GM10248 (cell line): Measurements from ENCODE around the gene C2orf81.

Experiments used
- CTCF ChIA-PET: fragments of 300-600 bp; sonication (Branson Sonifier 250); formaldehyde crosslinking; extraction: SDS; loops from one replicate; lab custom pipeline; 2021; ENCODE audit warnings: antibody characterized with exemption; lab: Yijun Ruan, JAX
- POLR2A ChIA-PET: fragments of 350-650 bp; sonication (Branson Sonifier 250); formaldehyde crosslinking; extraction: SDS; loops from one replicate; lab custom pipeline; 2020; ENCODE audit warnings: antibody characterized with exemption; lab: Yijun Ruan, JAX
- DNase-seq: peaks from one replicate; pipeline ENCODE4 v3.0.0; 2012; ENCODE audit errors: extremely low spot score
- CTCF ChIP-seq: IDR thresholded peaks from 2 replicates; pipeline ENCODE4 v1.5.1; 2012; ENCODE audit warnings: mild to moderate bottlenecking, low read depth; ENCODE audit errors: extremely low read depth, missing control alignments, control extremely low read depth

Gene C2orf81

DNA sequence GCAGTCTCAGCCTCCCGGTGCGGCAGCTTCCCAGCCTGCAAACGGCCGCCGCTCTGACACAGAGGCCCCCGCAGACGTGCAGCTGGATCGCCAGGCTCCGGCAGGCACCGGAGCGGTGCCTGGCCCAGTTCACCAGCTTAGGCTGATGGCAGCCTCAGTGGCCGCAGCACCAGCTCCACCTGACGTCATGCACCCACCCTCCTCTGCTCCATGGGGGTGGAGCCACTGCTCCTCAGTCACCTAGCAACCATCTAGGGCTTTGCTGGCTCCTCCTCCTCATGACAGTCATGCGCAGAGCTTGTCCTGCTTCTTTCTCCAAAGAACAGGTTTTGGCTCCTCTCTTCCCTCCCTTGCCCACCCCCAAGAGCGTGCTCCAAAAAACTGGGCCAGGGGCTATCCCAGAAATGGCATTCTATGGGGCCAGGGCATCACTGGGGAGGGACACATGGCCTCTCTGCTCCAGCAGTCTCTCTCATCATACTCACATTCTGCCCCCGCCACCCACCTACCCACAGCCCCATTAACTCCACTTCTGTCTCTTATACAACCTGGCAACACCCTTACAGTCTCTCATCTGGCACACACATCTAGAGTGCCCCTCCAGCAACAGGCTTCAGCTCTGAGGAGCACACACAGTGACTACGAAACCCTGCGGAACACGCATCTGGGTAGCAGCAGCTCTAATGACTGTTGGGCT is 46.8 kb downstream of the C2orf81 start:
- POLR2A ChIA-PET, result no interaction called here
- TF ChIP-seq CTCF, result no peak
- DNase-seq, result no peak
- CTCF ChIA-PET, result interaction anchor here (4.1 kb wide), 1 partner anchor 17 kb away, joined by 17 read pairs; no protein-coding TSS in a partner anchor

DNA sequence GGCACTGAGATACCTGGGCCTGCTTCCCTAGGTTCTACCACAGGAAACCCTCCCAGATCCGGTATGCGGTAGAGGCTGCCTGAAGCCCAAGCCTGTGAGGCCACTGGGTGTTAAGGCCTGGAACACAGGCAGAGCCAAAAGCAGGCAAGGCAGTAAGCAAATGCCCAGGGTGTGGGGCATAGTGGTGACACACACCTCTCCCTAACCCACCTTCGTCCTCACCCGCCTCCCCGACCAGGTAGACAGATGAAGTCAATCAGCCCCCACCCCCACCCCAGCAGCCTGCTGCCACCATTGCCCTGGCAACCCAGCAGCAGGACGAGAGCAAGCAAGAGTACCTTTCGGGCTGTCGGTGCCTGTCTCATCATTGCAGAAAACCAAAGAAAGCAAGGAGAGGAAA is 47.4 kb downstream of the C2orf81 start:
- no peak for DNase-seq
- ChIA-PET POLR2A (no interaction called here), CTCF (interaction anchor here (4.1 kb wide), 1 partner anchor 18 kb away, joined by 17 read pairs; no protein-coding TSS in a partner anchor)
- no peak for TF ChIP-seq CTCF

- ChIA-PET CTCF (interaction anchor here (1.4 to 4.1 kb wide), 2 partner anchors 19 to 123 kb away, joined by 3 to 17 read pairs; no protein-coding TSS in a partner anchor), POLR2A (no interaction called here)
- TF ChIP-seq CTCF, result no peak
- no peak for DNase-seq
These were observed 48.2 kb downstream of the C2orf81 start for GRCh38 chr2:74373221-74373676.

GRCh38 chr2:74372674-74373073 is 48.7 kb downstream of the C2orf81 start:
- TF ChIP-seq CTCF, result no peak
- ChIA-PET CTCF (interaction anchor here (1.4 kb wide), 1 partner anchor 123 kb away, joined by 3 read pairs; no protein-coding TSS in a partner anchor), POLR2A (no interaction called here)
- no peak for DNase-seq

GRCh38 chr2:74371421-74371820 is 50.0 kb downstream of the C2orf81 start:
- TF ChIP-seq CTCF, result no peak
- CTCF ChIA-PET, result interaction anchor here (2.2 kb wide), 1 partner anchor 37 kb away, joined by 8 read pairs; no protein-coding TSS in a partner anchor
- no peak for DNase-seq
- POLR2A ChIA-PET, result no interaction called here

- DNase-seq, result no peak
- ChIA-PET POLR2A (no interaction called here), CTCF (interaction anchor here (1.6 to 2.2 kb wide), 2 partner anchors 36 to 120 kb away, joined by 3 to 8 read pairs; no protein-coding TSS in a partner anchor)
These were observed 51.4 kb downstream of the C2orf81 start for GRCh38 chr2:74369976-74370375.

More at GRCh38 chr2:74369976-74370375, 51.4 kb downstream of the C2orf81 start:
- TF ChIP-seq CTCF, result no peak
